Measurements from ENCODE around the gene PLA2G2D.

Gene PLA2G2D, protein sequence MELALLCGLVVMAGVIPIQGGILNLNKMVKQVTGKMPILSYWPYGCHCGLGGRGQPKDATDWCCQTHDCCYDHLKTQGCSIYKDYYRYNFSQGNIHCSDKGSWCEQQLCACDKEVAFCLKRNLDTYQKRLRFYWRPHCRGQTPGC

DNA sequence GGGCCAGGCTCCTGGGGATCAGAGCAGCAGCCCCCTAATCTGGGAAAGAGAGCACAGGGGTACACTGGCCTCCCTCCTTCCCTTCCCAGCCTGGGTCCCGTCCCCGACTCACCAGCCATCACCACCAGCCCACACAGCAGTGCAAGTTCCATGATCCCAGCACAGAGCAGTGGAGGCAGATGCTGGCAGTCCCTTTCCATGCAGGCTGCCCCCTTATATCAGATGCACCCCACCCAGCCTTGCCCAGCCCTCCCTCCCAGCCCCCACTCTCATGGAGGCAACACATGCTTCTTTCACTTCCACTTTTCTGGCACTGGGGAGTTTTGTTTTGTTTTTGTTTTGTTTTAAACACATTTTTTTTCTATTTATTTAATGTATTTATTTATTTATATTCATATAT is at the start of gene PLA2G2D:
Gene PLA2G2D, minus strand, starts transcription at position 190 of the 400 bp plus-strand sequence. Its CDS starts 38 bp downstream, at position 152.
- no peak for DNase-seq (ENCODE audit: low read depth in 2 of 2)

DNA sequence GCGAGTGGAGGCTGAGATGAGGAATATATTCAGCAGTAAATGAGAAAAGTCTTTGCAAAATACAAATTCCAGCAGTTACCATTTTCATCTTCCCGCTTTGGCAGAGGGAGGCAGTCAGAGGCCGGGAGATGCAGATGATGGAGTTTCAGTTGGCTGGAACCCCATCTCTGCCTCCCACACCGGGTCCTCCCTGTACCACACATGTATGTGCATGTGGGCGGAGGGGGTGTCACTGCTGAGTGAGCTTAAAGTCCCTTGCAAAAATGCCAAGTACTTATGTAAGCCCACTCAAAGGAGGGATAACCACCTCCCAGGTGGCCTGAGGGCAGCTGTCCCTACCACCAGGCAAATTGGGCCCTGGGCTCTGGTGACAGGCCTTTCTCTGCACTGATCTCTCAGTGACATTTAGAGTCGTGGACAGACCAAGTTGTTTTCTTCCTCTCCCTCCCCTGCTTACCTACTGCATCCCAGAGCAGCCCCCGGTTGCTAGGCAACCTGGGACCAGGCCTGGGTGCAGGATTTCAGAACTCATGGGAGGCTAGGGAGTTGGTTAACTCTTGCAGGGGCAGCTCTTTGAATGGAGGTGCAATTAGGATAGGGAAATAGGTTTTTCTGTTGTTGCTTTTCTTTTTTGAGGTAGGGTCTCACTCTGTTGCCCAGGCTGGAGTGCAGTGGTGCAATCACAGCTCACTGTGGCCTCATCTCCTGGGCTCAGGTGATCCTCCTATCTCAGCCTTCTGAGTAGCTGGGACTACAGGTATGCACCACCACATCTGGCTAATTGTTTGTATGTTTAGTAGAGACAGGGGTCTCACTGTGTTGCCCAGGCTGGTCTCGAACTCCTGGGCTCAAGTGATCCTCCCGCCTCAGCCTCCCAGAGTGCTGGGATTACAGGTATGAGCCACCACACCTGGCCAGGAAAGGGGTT is 49.5 kb upstream of the PLA2G2D start:
- no peak for DNase-seq (ENCODE audit: low read depth in 2 of 2)

DNA sequence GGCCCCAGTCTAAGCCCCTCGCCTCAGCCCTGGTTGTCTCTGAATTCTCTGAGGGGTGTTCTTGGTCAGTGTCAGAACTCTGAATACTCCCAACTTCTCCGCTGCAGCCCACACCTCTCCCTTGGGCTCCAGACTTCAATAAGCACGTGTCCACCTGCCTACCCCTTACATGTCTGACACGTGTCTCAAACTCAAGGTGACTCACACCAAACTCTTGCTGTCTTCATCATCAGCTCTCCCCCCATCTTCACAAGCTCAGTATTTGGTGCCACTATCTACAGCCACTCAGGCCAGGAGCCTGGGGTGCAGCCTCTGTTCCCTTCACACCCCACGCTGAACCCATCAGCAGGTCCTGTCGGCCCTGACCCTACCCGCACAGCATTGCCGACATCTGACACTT is 47.8 kb upstream of the PLA2G2D start:
- DNase-seq (ENCODE audit: low read depth in 2 of 2) = no peak

DNA sequence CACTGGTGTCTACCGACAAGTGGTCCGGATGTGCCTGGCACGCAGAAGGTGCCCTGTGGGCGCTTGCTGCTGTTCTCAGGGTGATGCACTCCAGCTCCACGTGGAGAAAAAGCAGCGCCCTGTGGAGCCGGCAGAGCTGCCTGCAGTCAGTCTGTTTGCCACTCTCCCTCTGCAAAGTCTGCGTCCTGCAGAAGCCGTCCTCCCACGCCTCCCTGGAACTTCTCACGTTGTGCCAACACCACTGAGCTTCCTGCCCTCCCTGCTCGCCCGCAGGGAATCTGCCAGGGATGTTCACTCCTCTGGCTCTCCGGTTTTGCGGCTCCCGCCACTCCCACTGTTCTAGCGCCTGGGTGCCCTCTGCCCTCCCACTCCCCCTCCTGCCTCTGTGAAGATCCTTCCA is 46.7 kb upstream of the PLA2G2D start:
- DNase-seq (ENCODE audit: low read depth in 2 of 2) = no peak

DNA sequence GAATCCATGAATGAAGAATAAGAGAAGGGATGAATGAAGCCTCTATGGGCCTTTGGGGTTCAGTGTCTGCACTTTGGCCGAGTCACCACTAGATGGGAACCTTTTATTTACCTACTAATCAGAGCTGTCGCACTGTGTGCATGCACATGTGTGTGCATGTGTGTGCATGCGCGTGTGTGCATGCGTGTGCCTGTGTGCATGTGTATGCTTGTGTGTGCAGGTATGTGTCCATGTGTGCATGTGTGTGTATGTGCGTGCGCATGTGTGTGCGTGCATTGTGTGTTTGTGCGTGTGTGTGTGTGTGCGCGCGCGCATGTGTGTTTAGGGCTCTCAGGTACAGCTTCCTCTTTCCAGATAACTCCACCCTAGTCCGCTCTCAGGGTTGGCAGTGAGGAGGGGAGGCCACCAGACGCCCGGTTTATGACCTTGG is 46.2 kb upstream of the PLA2G2D start:
- no peak for DNase-seq (ENCODE audit: low read depth in 2 of 2)

DNA sequence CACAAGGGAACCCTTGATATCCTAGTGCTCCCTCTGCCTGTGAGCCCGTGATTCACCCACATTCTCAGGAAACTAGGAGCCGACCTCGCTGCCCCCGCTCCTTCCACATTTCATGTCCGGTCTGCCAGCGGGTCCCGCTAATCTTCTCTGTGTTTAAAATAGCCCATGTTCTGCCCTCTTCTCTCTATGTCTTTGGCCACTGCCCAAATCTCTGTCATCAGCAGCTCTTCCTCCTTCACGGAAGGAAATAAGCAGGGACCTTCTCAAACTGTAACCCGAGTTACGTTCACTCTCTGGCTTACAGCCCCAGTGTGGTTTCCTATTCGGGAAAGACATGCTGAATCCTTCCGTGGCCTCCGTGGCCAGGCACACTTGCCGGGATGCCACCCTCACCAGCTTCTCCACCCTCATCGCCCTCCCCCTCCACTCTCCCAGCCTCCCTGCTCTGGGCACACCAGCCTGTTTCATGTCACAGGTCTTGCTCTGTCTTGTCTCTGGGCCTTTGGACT is 45.4 kb upstream of the PLA2G2D start:
- DNase-seq (ENCODE audit: low read depth in 2 of 2) = no peak

DNA sequence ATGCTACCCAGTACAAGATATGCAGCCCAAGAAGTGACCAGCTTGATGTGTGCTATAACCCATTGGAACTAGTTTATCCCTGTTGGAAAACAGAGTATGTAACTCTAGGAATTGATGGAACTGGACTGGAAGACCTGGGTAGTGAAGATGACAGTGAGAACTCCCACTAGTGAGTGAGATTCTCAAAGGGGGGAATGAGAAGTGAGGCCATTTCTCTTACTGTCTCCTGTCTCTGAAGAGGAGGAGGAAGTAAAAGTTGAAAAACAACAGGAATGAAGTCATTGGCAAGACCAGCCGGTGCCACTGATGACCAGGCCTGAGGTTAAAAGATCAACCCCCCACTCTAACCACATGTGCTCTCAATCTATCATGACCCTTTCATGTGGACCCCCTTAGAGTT is 40.7 kb upstream of the PLA2G2D start:
- no peak for DNase-seq (ENCODE audit: low read depth in 2 of 2)

DNA sequence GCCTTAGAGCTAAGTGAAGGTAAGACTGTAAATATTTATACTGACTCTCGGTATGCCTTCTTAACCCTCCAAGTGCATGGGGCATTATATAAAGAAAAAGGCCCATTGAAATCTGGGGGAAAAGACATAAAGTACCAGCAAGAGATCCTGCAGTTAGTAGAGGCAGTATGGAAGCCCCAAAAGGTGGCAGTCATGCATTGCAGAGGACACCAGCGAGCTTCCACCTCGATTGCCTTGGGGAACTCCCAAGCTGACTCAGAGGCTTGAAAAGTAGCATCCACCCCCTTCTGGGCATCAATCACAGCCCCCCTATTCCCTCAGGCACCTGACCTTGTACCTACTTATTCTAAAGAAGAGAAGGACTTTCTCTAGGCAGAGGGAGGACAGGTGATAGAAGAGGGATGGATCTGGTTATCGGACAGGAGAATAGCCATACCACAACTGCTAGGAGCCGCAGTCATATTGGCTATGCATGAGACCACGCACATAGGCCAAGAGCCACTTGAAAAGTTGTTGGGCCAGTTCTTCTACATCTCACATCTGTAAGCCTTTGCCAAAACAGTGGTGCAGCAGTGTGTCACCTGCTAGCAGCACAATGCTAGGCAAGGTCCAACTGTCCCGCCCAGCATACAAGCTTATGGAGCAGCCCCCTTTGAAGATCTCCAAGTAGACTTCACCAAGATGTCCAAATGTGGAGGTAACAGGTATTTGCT is 39.2 kb upstream of the PLA2G2D start:
- DNase-seq (ENCODE audit: low read depth in 2 of 2) = no peak

DNA sequence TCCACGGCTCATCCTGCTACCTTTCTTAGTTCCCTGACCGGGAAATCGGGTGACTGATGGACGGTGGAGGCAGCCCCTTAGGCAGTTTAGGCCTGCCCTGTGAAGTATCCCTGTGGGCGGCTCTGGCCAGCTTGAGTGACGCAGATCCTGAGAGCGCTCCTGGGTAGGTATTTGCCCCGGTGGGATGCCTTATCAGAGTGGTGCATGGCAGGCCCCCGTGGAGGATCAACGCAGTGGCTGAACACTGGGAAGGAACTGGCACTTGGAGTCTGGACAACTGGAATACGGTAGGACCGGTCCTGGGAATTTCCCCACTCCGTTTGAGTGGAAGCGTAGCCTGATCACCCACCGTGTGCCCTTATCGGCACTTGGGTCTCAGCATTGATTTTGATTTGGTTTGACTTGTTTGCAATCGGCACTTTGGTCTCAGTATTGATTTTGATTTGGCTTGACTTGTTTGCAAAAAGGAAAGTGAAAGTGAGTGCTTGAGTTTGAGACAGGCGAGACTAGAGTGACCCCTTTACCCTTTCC is 35.0 kb upstream of the PLA2G2D start:
- no peak for DNase-seq (ENCODE audit: low read depth in 2 of 2)

DNA sequence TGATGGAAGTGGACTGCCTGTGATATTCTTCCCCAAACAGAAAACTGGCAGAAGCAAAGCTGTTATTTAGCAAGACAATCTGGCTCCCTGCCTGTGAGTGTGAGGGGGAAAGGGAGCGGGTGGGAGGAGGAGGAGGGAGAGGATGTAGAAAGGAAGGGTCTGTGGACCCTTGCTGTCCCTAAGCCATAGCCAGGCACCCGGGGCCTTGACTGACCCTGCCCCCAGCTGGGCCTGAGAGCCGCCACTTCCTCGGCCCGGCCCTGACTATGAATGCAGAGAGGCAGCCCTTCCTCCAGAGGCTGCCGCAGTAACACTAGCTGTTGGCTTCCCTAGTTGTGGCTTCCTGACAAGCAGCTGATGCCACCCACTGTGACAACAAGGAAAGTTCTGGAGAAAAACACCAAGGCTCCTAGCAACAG is 33.7 kb upstream of the PLA2G2D start:
- DNase-seq (ENCODE audit: low read depth in 2 of 2) = no peak

DNA sequence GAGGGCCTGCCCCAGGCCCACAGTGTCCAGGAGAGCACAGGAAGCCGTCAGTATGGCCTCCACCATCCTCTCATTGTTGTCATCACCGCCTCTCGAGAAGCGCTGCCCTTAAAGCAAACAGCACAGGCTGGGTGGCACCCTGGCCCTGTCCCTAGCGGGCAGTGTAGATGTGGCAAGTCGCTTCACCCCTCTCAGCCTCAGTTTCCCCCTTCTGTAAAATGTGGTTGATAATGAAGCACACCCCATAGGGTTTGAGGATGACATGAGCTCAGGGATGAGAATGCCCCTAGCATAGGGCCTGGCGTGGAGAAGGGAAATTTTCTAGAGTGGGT is 33.2 kb upstream of the PLA2G2D start:
- DNase-seq (ENCODE audit: low read depth in 2 of 2) = no peak

DNA sequence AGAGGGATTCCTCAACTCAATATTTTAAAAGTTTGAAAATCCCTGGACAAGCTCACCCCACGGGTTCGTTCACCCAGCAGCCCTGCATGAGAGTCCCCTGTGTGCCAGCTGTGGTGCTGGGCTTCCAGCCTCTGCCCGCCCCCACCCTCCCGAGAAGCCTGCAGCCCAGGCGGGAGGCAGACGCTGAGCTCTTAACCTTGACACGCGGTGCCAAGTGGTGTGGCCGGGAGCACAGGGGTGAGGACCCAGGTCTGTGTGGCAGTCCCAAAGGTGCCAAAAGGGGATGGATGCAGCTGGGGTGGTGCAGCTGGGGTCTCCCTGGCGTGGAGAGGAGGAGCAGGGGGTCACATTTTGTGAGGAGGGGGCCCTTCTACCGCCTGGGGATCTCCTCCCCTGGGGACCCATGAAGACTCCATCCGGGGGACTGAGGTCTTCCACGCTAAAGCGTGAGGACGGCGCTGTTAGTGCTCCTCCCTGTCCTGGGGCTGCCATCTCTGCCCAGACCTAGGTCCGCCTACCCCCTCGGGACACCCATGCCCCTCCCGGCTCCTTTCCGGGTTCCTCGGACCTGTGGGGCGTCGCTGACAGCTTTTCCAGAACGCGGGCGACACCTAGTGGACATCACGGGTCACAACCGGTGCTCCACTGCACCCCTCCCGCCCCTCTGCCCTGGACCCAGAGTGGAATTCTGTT is 32.7 kb upstream of the PLA2G2D start:
- DNase-seq (ENCODE audit: low read depth in 2 of 2) = peak; percentile 35 to 36

DNA sequence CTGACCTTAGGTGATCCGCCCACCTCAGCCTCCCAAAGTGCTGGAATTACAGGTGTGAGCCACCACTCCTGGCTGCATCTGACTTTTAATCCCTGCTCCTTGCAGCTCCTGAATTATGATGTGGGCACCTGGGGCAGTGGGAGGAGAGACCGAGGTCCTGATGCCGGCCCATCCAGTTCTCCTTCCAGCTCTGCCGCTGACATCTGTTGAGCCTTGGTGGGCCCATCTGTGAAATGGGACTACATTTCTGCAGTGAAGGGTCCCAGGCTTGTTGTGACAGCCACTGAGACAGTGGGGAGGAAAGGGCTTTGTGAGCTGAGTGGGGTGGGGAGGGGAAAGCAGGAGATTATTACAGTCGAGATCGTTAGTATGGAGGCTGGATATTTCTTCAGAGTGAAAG is 31.6 kb upstream of the PLA2G2D start:
- no peak for DNase-seq (ENCODE audit: low read depth in 2 of 2)

DNA sequence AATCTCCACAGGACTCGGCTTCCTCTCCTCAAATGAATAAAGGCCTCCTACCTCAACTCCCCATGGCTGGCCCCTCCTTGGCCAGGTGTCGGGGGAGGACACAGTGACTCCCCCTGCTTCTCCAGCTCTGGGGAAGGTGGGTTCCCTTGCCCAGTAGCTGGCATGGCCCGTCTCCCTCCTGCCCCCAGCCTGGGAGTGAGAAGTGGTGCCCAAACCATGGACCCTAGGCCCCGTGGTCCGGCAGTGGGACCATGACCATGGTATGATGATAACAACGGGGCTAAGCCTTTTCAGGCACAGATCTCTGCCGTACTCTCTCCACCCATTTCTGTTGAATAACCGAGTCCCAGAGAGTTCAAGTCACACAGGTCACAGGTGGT is 31.0 kb upstream of the PLA2G2D start:
- DNase-seq (ENCODE audit: low read depth in 2 of 2) = no peak

DNA sequence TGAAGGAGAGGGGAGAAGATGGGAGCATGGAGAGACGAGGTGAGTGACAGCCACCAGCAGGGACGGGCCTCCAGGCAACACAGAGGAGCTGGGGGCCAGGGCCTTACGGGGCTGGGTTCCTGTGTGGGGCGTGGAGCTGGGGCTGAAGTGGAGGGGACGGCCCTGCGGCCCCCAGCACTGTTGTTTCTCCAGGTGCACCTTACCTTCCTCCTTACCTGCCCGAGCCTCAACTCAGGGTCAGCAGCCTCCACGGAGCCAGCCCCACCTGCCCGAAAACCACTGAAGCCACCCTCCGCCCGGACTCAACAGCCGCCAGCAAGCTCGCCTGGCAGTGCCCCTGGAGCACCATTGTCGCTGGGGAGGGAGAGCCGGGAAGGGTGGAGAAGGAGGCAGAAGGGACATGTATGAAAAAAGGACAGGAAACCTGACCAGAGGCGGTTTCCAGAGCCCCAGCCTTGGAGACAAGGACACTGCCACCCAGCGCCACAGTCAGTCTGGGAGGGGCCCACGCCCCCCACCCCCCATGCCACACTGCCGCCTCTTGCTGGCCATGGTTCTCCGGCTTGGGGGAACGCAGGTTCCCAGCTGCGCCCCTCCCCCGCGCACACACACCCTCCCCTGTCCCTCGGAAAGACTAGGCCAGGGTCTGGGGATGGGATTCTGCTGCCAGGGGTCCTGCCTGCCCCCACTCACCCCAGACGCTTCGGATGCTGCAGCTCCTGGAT is 30.4 kb upstream of the PLA2G2D start:
- no peak for DNase-seq (ENCODE audit: low read depth in 2 of 2)

DNA sequence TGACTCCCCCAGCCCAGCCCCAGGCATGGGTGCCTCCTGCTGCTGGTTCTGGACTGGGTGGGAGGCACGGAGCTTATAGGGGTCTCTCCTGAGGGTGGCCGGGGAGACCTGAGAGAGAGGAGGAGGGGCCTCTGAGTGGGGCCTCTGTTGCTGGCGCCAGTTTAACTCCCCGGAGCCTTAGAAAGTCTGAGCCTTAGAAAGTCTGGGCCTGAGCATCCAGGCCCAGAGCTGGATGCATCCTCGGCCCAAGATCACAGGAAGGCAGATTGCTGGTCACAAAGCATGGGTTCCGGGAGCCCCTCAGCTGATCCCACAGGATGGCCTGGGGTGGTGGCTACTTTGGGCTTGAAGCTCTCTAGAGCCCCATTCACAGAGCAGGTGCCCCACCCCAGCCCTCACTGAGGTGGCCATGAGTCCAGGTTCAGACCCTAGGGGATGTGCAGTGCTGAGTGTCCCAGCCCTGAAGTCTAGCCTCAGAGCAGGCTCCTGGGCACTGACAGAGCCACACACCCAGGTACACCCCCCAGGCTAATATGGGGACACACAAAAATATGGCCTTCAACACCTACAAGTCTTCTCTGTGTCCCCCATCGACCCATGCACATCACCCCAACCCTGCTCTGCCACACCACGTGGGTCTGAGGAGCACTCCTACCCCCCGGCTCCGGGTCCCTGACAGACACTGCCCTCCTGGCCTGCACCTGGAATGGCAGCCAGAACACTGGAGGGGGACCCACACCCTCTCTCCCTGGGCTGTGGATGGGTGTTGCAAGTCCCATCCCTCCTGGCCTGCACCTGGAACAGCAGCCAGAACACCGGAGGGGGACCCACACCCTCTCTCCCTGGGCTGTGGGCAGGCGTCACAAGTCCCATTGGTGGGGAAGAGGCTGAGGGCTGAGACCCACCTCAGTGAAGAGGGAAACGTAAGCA is 29.5 kb upstream of the PLA2G2D start:
- DNase-seq (ENCODE audit: low read depth in 2 of 2) = no peak

DNA sequence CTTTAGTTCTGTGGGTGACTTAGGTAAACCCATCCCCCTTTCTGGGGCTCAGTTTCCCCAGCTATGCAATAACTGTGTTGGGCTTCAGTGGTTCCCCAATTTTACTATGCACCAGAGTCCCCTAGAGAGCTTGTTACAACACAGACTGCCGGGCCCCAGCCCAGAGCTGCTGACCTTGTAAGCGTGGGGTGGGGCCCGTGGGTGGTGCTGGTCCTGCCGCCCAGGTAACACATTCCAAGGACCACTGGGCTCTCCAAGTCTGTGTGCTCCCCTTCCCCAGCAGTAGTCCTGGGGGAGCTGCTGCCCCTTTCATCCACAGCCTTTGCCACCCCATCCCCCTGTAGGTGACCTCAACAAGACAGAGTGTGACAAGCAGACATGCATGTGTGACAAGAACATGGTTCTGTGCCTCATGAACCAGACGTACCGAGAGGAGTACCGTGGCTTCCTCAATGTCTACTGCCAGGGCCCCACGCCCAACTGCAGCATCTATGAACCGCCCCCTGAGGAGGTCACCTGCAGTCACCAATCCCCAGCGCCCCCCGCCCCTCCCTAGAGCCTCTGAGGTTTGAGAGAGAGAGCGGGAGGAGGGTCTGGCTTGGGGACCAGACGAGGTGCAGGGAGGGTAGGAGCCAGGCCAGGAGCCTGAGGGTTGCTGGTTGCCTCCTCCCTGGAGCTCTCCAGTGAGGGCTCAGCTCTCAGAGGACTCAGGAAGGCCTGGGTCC is 28.7 kb upstream of the PLA2G2D start:
- DNase-seq (ENCODE audit: low read depth in 2 of 2) = no peak

DNA sequence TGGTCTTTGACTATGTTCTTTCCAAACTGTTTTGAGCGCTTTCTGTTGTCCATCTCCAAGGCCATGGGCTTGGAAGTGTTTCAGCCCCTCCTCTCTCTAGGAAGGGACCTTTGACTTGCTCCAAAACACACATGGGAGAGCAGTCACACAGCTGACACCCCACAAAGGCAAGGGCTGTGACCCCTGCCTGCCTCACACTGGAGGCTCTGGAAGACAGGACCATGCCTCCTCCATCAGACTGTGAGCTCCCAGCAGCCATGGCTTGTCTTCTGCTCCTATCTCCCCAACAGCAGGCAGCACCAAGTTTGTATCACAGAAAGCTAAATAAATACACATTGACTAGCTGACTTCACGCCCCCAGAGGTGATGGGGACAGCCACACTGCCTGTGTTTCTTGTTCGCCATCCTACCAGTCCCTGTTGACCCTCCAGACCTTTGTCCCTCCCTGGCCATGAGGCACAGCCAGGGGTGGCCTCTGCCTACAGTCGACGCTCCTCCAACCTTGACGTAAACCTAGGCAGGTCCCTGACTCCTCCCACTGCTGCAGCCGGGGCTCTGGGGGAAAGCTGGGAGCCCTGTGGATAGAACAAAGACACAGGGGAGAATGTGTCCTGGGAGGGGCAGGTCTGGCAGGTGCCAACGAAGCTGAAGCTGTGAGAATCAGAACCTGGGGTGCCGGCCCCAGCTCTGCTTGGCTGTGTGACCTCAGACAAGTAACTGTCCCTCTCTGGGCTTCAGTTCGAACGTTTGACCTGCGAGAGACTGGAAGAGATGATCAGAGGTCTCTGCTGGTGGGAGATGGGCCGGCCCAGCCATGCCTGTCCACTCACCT is 24.6 kb upstream of the PLA2G2D start:
- no peak for DNase-seq (ENCODE audit: low read depth in 2 of 2)
